Ovary (tissue), 3 donors: ENCODE measurements around the gene SLC24A5.

Experiments used
- CTCF ChIP-seq, 3 donors: fragments of 450-650 bp in 2 of 3; fragments of 200-600 bp in 1 of 3; IDR thresholded peaks; one replicate each; pipeline versions ENCODE4 v1.5.1 to v1.8.0; 2016 to 2022; ENCODE audit warnings: antibody characterized with exemption in 3 of 3, mild to moderate bottlenecking in 1 of 3
- EP300 ChIP-seq: sonication (generic); formaldehyde crosslinking; IDR thresholded peaks from one replicate; pipeline ENCODE4 v1.6.1; 2017; ENCODE audit warnings: antibody characterized with exemption
- POLR2A ChIP-seq: fragments of 450-650 bp; IDR thresholded peaks from one replicate; pipeline ENCODE4 v1.6.1; 2017; ENCODE audit warnings: antibody characterized with exemption, mild to moderate bottlenecking, moderate library complexity
- donor health status: DM: no; HTN: no; CAD: no.

- TF ChIP-seq CTCF (IDR thresholded peaks at IDR 0.05) (no peak), POLR2A (no peak), EP300 (no peak)
Measured at GRCh38 chr15:48077616-48078184, 43.1 kb upstream of the SLC24A5 start.
